ENCODE data around the gene RWDD1.

RWDD1 gene

GRCh38 chr6:116570856-116571682, at the start of gene RWDD1:
Gene RWDD1 (plus strand): TSS chr6:116571504. CDS start chr6:116571583, 79 bp downstream.
- DNase-seq = peak; percentile 99

DNA sequence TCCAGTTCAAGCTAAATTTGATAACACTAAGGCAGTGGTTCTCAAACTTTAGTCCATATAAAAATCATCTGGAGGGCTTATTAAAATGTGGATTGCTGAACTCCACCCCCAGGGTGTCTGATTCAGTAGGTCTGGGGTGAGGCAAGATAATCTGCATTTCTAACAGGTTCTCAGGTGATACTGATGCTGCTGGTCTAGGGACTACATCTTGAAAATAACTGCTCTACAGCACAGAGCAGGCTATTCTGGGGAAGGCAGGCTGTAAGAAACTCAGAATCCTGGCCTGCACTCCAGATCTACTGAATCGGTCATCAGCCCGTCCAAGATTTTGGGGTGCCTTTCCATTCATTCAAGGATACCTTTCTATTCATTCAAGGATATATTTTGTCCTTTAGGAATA, 48.4 kb upstream of the RWDD1 start:
- DNase-seq = no peak

GRCh38 chr6:116524236-116524635, 47.1 kb upstream of the RWDD1 start:
- no peak for DNase-seq

DNA sequence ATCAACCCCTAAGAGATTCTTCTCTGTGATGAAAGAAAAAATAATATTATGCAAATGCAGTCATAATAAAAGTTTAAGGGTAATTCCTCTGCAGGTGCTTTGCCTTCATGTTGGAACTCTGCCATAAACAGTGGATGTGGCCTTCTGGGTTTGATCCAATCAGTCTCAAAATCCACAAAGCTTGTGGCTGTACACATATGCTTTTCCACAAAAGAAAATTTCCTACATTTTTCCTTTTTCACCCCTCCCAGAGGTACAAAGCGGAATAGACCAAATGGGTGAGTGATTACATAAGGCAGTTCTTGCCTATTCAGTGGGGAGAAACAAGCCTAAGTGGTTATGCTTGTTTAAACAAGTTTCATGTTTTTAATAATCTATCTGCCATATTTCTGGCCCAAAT, 43.2 kb upstream of the RWDD1 start:
- DNase-seq = no peak

DNA sequence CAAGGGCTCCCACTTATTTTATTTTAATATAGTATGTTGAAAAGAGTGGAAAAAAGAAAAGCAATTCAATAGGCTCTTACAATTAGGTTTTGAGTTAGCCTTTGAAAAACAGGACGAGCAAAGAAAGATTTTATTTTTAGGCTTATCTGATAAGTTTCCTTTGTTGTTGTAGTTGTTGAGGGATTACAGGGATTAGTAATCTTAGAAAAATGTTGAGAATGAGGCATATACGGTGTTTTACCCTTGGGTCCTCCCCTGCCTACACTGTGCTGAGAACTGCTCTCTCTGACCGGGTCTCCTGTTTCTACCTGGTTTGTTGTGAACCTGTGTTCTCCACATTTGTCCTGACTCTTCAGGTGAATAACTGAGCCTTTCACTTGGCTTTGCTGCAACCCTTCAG, 42.5 kb upstream of the RWDD1 start:
- DNase-seq = no peak

- DNase-seq = no peak
Observed at GRCh38 chr6:116529466-116530290, 41.6 kb upstream of the RWDD1 start.

GRCh38 chr6:116530436-116530835, 40.9 kb upstream of the RWDD1 start:
- DNase-seq = no peak

DNA sequence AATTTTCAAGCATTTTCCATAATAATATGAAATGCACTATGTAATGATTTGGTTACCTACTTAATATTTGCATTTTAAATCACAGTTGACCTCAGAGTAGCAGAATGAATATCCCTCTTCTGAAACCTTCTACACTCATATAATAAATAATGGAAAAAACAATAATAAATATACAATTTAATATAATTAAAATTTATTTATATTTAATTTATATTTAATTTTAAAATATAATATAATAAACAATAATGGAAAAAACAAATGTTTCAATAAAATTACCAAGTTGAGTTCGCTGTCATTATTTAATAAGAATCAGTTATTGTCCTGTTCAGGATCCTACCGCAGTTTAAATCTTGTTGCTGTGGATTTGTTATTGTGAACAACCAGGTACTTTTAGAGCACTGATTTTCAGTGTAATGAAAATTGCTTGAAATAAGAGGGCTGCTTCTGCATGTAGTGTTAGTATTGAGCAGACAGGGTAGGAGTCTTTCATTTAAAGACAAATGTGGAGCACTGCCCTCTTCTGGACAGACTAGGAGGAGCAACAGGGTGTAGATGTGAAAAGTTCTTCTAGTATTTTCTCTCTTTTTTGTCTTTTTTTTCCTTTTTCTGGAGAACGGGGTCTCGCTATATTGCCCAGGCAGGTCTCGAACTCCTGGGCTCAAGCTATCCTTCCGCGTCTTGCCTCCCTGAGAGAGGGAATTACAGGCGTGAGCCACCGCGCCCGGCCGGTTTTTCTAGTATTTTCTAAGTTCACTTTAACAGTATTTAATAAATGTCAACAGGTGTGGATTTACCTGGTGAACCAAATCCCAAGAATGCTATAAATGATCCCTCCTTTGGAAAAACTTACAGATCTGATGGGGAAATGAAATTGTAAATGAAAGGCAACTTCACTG, 39.4 kb upstream of the RWDD1 start:
- DNase-seq = no peak

DNA sequence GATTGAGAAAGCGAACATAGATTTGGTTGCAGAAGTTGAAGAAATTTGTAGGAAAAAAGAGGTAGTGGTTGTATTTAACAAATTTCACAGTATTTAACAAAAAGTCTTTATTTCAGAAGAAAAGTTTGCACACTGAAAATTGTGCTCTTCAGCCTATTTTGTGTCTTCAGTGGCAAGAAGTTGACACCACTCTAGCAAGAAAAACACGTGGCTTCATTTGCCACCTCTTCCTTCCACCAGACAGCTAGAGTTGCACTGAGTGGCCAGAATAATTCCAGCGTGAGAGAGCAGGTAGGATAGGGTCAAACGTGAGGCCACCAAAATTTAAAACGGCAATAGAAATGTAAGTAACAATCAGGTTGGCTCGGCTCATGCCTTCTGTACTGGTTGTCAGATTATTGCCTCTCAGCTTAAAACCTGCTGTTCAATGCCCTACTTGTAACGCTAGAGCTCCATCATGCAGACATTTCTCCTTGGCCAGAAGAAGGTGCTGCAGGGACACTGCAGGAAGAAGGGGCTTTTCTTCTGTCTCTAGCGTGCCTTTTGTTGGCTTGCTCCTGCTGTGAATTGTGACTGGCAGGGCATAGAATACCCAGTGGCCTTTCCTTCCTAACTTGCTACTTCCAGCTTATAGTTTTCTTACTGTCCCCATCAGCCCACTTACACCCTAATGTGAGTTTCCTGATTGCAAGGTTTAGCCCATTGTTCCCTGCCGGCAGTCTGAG, 37.9 kb upstream of the RWDD1 start:
- DNase-seq = no peak

GRCh38 chr6:116535109-116535508, 36.2 kb upstream of the RWDD1 start:
- DNase-seq = no peak

GRCh38 chr6:116536216-116536621, 35.1 kb upstream of the RWDD1 start:
- no peak for DNase-seq

GRCh38 chr6:116542426-116542825, 28.9 kb upstream of the RWDD1 start:
- DNase-seq = no peak

- DNase-seq = no peak
Observed at GRCh38 chr6:116543149-116543548, 28.2 kb upstream of the RWDD1 start.

DNA sequence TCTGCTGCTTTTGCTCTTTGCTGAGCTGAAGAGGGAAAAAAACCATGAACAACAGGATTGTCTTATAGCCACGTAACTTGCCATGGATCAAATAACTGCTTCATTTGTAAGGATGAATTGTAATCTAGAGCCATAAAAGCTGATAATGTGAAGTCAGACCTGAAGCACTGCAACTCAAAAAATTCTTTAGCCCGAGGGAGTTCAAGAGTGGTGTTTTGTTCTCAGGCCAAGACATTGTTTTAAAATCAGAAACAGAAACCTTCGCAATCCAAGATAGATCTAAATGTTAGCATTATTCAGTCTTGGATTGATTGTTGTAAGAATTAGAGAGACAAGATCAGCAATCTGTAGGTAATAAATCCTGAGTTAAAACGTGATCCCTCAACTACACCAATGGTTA, 25.7 kb upstream of the RWDD1 start, which contains the start of gene TRAPPC3L:
Gene TRAPPC3L (minus strand): TSS at position 34 of the 400 bp plus-strand sequence. CDS start 170 bp downstream, outside the sequence.
- no peak for DNase-seq

DNA sequence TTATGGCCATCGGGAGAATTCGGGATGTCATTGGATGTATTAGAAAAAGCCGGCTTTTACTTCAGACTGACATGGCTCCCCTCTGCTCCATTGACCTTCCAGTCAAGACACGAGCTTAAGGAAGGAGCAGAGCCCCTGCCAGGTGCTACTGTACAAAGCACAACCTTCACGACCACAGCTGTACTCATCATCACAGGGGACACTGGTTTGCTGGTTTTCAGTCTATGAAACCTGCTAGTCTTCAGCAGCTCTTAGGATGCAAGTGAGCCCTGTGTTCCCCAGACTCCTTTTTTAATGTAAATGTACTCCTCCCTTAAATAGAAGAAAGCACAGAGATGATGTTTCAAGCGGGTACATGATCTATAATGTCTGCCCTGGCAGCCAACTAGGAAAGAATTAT, 23.9 kb upstream of the RWDD1 start:
- DNase-seq = no peak

DNA sequence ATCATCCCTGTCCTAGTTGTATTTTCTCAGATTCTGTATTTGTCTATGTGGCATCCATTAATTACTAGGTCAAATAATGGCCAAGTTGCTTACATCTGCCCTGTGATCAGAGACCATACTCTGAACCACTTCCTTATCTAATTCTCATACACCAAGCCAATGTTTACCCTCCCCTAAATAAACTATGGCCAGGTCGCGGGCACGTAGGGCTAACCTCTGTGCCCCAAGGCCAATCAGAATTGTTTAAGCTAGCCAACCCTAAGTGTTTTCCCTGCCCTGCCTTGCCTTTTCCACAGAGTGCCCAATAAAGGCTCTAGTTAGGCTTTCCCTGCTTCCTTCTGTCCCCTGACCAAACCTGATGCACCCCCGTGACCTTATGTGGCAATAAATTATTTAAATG, 20.5 kb upstream of the RWDD1 start:
- no peak for DNase-seq

GRCh38 chr6:116553451-116553850, 17.9 kb upstream of the RWDD1 start, which contains the start of gene CALHM4:
Gene CALHM4 (plus strand): TSS chr6:116553751. CDS start chr6:116553794, 43 bp downstream.
- no peak for DNase-seq

- DNase-seq = no peak
Observed at GRCh38 chr6:116556065-116556464, 15.2 kb upstream of the RWDD1 start.

- DNase-seq = no peak
Observed at GRCh38 chr6:116556814-116557415, 14.4 kb upstream of the RWDD1 start.

- no peak for DNase-seq
Observed at GRCh38 chr6:116557893-116558292, 13.4 kb upstream of the RWDD1 start.

DNA sequence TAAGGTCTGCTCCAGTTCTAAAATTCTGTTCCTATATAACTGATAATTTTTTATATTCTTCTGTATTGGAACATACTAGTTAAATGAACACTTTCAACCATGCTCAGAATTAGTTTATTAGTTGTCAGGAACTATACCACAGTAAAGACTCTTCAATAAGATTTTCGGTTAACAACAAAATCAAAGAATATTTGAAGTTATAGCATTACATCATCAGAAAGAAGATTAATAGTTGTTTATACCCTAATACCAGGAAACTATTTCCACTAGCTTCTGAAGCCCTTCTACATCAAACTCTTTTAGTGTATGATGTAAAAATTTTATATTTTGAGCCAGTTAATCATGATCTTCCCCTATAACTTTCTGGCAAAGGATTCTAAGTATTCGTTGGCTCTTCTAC, 11.2 kb upstream of the RWDD1 start:
- no peak for DNase-seq
